SK-N-SH treated with all-trans-retinoic acid at 6 μM for 48 hours (cell line): Measurements from ENCODE around the gene CDK14.

Source experiments
- CREB5 ChIP-seq: fragments of 250-450 bp; sonication (Bioruptor Pico); IDR thresholded peaks from 2 replicates; pipeline ENCODE4 v1.5.1; 2020; ENCODE audit warnings: low read depth, mild to moderate bottlenecking, moderate library complexity
- CSDC2 ChIP-seq: fragments of 250-450 bp; sonication (Bioruptor Pico); IDR thresholded peaks from 2 replicates; pipeline ENCODE4 v1.5.0; 2020; ENCODE audit warnings: mild to moderate bottlenecking, moderate library complexity
- ESRRG ChIP-seq: fragments of 250-450 bp; sonication (Bioruptor Pico); IDR thresholded peaks from 2 replicates; pipeline ENCODE4 v1.6.1; 2021; ENCODE audit warnings: mild to moderate bottlenecking
- PATZ1 ChIP-seq: fragments of 250-450 bp; sonication (Bioruptor Pico); IDR thresholded peaks from 2 replicates; pipeline ENCODE4 v1.8.0; 2020; ENCODE audit warnings: mild to moderate bottlenecking, moderate library complexity, borderline replicate concordance
- PPARA ChIP-seq: fragments of 250-450 bp; sonication (Bioruptor Pico); IDR thresholded peaks from 2 replicates; pipeline ENCODE4 v1.5.0; 2020; ENCODE audit warnings: mild to moderate bottlenecking, borderline replicate concordance
- TOX ChIP-seq: fragments of 250-450 bp; sonication (Bioruptor Pico); IDR thresholded peaks from 2 replicates; pipeline ENCODE4 v1.8.0; 2021; ENCODE audit warnings: mild to moderate bottlenecking, moderate library complexity, borderline replicate concordance
- ZFP3 ChIP-seq: fragments of 250-450 bp; sonication (Bioruptor Pico); IDR thresholded peaks from 2 replicates; pipeline ENCODE4 v1.5.0; 2020; ENCODE audit warnings: mild to moderate bottlenecking, moderate library complexity
- ZFP30 ChIP-seq: fragments of 450-650 bp; formaldehyde crosslinking; IDR thresholded peaks from 2 replicates; pipeline ENCODE4 v1.5.0; 2022; ENCODE audit warnings: mild to moderate bottlenecking, moderate library complexity
- ZNF8 ChIP-seq: fragments of 450-650 bp; formaldehyde crosslinking; IDR thresholded peaks from 2 replicates; pipeline ENCODE4 v1.5.0; 2020; ENCODE audit warnings: mild to moderate bottlenecking, moderate library complexity
- TF ChIP-seq, protein P1 (sequence below): fragments of 250-450 bp; sonication (Bioruptor Pico); IDR thresholded peaks from 2 replicates; pipeline ENCODE4 v1.8.0; 2021; ENCODE audit warnings: low read depth, mild to moderate bottlenecking, moderate library complexity, borderline replicate concordance

GRCh38 chr7:90797596-90797995 lies 201.5 kb downstream of the CDK14 start:
- TF ChIP-seq TOX (CRISPR knock-in tag) (no peak), CREB5 (CRISPR knock-in tag) (no peak), ZNF8 (CRISPR knock-in tag) (no peak), PPARA (CRISPR knock-in tag) (no peak), PATZ1 (CRISPR knock-in tag) (no peak), ESRRG (CRISPR knock-in tag) (no peak), ZFP3 (no peak), CSDC2 (no peak), ZFP30 (CRISPR knock-in tag) (no peak)
- TF ChIP-seq, protein P1, sequence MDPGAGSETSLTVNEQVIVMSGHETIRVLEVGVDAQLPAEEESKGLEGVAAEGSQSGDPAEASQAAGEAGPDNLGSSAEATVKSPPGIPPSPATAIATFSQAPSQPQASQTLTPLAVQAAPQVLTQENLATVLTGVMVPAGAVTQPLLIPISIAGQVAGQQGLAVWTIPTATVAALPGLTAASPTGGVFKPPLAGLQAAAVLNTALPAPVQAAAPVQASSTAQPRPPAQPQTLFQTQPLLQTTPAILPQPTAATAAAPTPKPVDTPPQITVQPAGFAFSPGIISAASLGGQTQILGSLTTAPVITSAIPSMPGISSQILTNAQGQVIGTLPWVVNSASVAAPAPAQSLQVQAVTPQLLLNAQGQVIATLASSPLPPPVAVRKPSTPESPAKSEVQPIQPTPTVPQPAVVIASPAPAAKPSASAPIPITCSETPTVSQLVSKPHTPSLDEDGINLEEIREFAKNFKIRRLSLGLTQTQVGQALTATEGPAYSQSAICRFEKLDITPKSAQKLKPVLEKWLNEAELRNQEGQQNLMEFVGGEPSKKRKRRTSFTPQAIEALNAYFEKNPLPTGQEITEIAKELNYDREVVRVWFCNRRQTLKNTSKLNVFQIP = no peak
